GM12891 (cell line): Measurements from ENCODE around the gene STAT4.

Source experiments
- POLR2A ChIP-seq: IDR thresholded peaks from 2 replicates; pipeline ENCODE4 v1.6.1; 2011; ENCODE audit warnings: low read depth, low read length, control low read depth
- POLR2AphosphoS5 ChIP-seq: IDR thresholded peaks from 2 replicates; pipeline ENCODE4 v1.6.1; 2011; ENCODE audit warnings: low read depth, low read length, control low read depth
- POU2F2 ChIP-seq: IDR thresholded peaks from 2 replicates; pipeline ENCODE4 v1.6.1; 2011; ENCODE audit warnings: low read depth, mild to moderate bottlenecking, control low read depth, low read length, moderate library complexity
- SPI1 ChIP-seq: IDR thresholded peaks from 2 replicates; pipeline ENCODE4 v1.6.1; 2011; ENCODE audit warnings: low read depth, low read length, control low read depth
- TAF1 ChIP-seq: IDR thresholded peaks from 2 replicates; pipeline ENCODE4 v1.6.1; 2011; ENCODE audit warnings: low read depth, low read length, control low read depth

DNA sequence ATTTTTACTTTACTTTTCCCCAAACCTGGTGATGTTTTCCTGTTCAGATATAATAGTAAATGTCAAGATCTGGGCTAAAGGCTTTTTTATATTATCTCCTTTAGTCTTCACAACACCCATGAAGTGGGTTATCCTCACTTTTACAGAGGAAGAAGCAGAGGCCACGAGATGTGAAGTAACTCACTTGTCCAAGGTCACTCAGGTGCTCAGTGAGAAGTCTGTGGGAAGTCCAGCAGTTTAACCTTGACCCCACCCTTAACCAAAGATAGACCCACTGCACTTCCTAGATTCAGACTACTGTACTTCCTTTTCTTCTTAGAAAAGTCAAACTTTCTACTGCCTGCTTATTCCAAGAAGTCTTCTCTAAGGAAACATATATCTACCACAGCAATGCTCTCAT lies 80.5 kb downstream of the STAT4 start:
- TF ChIP-seq POLR2AphosphoS5 (no peak), TAF1 (no peak), POLR2A (no peak), POU2F2 (no peak), SPI1 (no peak)
